IPS-15b (cell line): Measurements from ENCODE around the gene HSDL2.
"Not testable (repeated sequence)": the region's sequence is repeated elsewhere in the genome, so short reads cannot be mapped to it uniquely, and the experiment has no call there.

Experiments used
- H3K27me3 ChIP-seq: one replicate; pipeline ENCODE4 v1.6.1; 2013; ENCODE audit warnings: low read length; ENCODE audit not compliant: control insufficient read depth, insufficient read depth
- H3K36me3 ChIP-seq: one replicate; pipeline ENCODE4 v1.6.1; 2013; ENCODE audit warnings: low read length; ENCODE audit not compliant: control insufficient read depth, insufficient read depth
- H3K4me1 ChIP-seq: one replicate; pipeline ENCODE4 v1.6.1; 2013; ENCODE audit warnings: mild to moderate bottlenecking, low read length; ENCODE audit not compliant: control insufficient read depth, insufficient read depth
- H3K4me3 ChIP-seq: one replicate; pipeline ENCODE4 v1.5.1; 2013; ENCODE audit warnings: low read depth, low read length
- H3K9ac ChIP-seq: one replicate; pipeline ENCODE4 v1.6.1; 2013; ENCODE audit warnings: low read depth, mild to moderate bottlenecking, low read length
- H3K9me3 ChIP-seq: one replicate; pipeline ENCODE4 v1.6.1; 2013; ENCODE audit warnings: mild to moderate bottlenecking, low read length; ENCODE audit not compliant: control insufficient read depth, insufficient read depth

HSDL2 gene

DNA sequence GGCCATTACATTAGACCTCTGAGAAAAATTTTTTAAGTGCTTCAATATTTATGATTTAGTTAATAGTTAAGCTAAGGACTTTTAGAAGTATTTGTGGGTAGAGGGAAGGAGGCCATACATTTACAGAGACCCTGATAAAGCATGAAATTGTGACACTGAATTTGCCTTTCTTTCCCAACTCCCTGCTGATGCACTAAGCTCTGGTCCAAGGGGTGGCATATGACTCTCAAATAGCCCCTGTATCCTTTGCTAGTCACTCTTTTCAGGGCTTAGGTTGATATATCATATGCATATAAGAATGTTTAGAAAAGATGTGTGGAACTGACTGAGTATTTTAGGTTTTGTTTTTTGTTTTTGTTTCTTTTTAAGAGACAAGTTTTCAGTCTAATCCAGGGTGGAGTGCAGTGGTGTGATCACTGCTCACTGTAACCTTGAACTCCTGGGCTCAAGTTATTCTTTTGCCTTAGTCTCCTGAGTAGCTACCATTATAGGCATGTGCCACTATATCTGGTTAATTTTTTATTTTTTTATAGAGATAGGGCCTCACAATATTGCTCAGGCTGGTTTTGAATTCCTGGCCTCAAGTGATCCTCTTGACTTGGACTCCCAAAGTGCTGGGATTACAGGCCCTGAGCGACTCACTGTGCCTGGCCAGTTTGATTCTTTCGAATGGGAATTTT lies 127.2 kb downstream of the HSDL2 start:
- Histone ChIP-seq H3K27me3 (no peaks in the 10 kb centered on the region), H3K9ac (no peak overlapping the region), H3K36me3 (no peaks in the 10 kb centered on the region), H3K4me1 (peaks cover 6% of the 10 kb centered on the region), H3K9me3 (no peaks in the 10 kb centered on the region), H3K4me3 (no peak overlapping the region)

DNA sequence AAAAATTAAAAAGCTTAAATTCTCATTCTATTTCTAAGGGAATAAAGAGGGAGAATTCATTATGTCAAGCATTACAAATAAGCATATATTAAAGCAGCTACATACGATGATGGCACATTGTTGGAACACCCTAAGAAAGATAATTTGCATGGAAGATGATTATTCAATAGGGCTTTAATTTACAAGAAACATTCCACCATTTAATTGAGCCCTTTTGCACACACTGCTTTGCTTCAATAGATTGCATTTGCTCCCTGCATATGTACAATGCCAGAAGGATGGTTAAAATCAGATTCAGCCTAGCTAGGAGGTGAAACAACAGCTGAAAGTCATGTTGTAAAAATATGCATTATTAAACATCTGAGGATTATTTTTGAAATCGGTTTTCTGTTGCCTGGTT lies 128.5 kb downstream of the HSDL2 start:
- Histone ChIP-seq H3K36me3 (no peaks in the 10 kb centered on the region), H3K4me3 (no peak overlapping the region), H3K4me1 (peaks cover 6% of the 10 kb centered on the region), H3K9ac (no peak overlapping the region), H3K9me3 (no peaks in the 10 kb centered on the region), H3K27me3 (no peaks in the 10 kb centered on the region)

DNA sequence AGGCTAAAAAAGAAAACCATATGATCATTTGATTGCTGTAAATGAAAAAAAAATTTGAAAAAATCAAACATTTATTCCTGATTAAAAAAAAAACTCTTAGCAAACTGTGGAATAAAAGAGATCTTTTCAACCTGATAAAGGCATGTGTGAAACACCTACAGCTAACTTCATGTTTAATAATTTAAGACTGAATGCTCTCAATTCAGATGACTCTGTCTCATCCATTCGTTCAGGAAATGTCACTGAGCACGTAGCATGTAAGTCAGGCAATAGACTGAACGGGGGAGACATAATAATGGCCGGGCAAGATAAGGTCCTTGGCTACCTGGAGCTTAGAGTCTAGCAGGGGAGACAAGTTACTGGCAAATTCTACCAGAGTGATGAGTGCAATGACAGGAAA lies 132.5 kb downstream of the HSDL2 start:
- H3K27me3 ChIP-seq, H3K9ac ChIP-seq, H3K9me3 ChIP-seq, H3K36me3 ChIP-seq, H3K4me3 ChIP-seq, H3K4me1 ChIP-seq: not testable (repeated sequence)

DNA sequence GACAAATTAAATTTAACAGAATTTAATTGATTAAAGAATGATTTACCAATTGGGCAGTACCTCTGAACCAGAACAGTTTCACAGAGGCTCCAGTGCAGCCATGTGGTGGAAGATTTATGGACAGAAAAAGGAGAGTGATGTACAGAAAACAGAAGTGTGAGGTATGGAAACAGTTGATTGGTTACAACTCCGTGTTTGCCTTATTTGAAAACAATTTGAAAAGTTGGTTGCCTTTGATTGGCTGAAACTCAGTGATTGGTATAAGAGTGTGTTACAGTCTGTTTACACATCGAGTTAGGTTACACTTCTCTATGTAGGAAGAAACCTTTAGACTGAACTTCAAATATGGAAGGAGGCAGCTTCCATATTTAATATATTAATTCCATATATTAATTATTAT lies 136.9 kb downstream of the HSDL2 start:
- no peaks in the 10 kb centered on the region for H3K4me1 ChIP-seq
- H3K9ac ChIP-seq = no peak overlapping the region
- no peaks in the 10 kb centered on the region for H3K27me3 ChIP-seq
- no peaks in the 10 kb centered on the region for H3K9me3 ChIP-seq
- no peaks in the 10 kb centered on the region for H3K36me3 ChIP-seq
- no peak overlapping the region for H3K4me3 ChIP-seq

DNA sequence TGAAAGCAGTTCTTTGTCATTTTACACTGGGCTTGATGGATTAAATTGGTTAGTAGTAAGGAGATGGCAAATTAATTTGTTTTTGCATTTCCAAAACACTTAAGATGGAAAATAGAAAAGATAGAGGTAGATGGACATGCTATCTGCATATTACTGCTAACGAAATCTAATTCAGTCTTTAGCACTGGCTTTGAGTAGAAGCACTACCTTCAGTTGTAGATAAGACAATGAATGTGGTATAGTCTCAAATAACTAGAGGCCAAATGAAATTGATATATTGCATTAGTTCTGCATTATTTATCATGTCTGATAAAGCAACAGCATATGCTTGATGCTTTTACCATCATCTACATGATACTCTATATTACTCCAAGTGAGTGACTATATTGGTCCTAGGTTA lies 140.2 kb downstream of the HSDL2 start:
- H3K27me3 ChIP-seq = no peaks in the 10 kb centered on the region
- H3K4me3 ChIP-seq = no peak overlapping the region
- no peaks in the 10 kb centered on the region for H3K4me1 ChIP-seq
- no peaks in the 10 kb centered on the region for H3K9me3 ChIP-seq
- no peaks in the 10 kb centered on the region for H3K36me3 ChIP-seq
- H3K9ac ChIP-seq = no peak overlapping the region

DNA sequence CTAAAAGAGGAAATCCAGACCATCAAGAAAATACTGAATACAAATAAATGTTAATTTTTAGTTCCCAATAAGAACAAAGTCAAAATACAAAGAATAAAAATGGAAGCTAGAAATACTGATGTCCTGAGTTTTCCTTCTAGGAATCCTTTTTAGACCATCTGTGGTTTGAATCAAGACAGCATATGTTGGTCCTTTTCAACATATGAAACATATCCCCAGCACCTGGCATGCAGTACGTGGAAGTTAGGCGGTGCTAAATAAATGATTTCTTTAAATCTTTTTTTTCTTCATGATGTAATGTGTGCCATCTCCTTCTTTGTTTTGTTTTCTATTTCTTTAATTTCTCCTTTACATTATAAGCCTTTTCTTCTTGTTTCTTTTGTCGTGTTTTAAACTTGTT lies 140.7 kb downstream of the HSDL2 start:
- Histone ChIP-seq H3K4me1 (no peaks in the 10 kb centered on the region), H3K27me3 (no peaks in the 10 kb centered on the region), H3K4me3 (no peak overlapping the region), H3K36me3 (no peaks in the 10 kb centered on the region), H3K9me3 (no peaks in the 10 kb centered on the region), H3K9ac (no peak overlapping the region)
